Lower leg skin (tissue), 4 donors: ENCODE results near the gene CORO7. TPM values are rescaled to one million over a fixed set of nuclear protein-coding genes. Genes with fewer than 3 reads are reported as not detected.

Experiments
- DNase-seq, 2 donors: peaks; one replicate each; pipeline ENCODE4 v3.0.0-alpha.2; 2019; ENCODE audit warnings: low spot score in 2 of 2
- H3K4me3 ChIP-seq: fragments of 200-600 bp; sonication (generic); 2 replicates; pipeline ENCODE4 v1.5.1; 2017; ENCODE audit warnings: mild to moderate bottlenecking, low read depth; ENCODE audit not compliant: poor library complexity, severe bottlenecking
- POLR2A ChIP-seq, 2 donors: fragments of 450-650 bp; IDR thresholded peaks; one replicate each; pipeline ENCODE4 v1.6.1; 2016 to 2017; ENCODE audit warnings: antibody characterized with exemption in 2 of 2, mild to moderate bottlenecking in 1 of 2, moderate library complexity in 1 of 2
- WGBS, 2 donors: methylation state at CpG; one replicate each; pipeline ENCODE4 v1.1.5; 2018; 5-methylcytosine and 5-hydroxymethylcytosine counted together
- intact Hi-C: fragments of 100-400 bp; cut with DNase I; formaldehyde crosslinking; loops from one replicate; pipeline ENCODE4 v1.15.0; 2023; ENCODE audit warnings: low total_unique reads
- total RNA-seq, 4 donors: library from RNA; depleted of rRNA; stranded (reverse); fragments of >200 nt; gene quantifications; one replicate each; pipeline ENCODE4 v1.1.0, GENCODE V29; 2016
- TF ChIP-seq, protein P1 (sequence below), 3 donors: fragments of 450-650 bp; IDR thresholded peaks; one replicate each; pipeline ENCODE4 v1.5.1; 2016; ENCODE audit warnings: antibody characterized with exemption in 3 of 3, mild to moderate bottlenecking in 3 of 3, moderate library complexity in 2 of 3

The CORO7 gene
- total RNA-seq, 4 donors from 2014 or later: 18.4 to 39.0 (median 22.7) TPM

DNA sequence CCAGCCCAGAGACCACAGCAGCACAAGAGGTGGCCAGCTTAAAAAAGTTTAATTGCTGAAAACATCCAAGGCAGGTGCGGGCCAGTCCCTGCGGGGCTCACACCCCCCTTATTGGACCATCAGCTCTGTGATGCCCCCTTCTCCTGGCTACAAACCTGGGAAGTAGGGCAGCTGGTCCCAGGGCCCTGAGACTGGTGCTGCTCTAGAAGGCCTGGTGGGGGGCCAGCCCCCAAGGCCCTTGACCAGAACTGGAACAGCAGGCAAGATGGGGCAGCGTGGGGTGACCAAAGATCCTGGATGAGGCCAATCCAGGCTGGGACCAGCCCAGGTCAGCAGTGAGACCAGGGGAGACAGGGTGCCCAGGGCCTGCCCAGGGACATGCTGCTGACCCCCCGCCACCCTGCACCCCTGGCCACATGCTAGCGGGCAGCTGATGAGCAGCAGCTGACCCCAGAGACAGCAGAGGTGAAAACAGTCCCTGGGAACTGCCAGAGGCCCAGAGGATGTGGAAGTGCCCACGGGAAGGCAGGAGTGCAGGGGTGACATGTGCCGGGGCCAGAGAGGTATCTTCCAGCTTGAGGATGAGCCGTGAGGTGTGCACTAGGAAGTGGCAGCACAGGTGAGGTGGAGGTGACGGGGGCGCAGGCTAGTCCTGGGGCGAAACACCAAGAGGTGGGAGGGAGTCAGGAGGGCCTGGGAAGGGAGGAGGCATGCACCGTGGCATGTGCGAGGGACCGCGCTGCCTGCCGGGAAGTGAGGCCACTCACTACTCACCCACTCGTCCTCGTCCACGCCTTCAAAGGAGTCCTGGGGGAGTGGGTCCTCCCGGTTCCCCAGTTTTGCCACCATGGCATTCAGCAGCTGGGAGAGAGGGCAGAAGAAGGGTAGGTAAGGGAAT, 61.6 kb downstream of the CORO7 start:
- no peak for TF ChIP-seq POLR2A (IDR thresholded peaks at IDR 0.05)
- TF ChIP-seq, protein P1, sequence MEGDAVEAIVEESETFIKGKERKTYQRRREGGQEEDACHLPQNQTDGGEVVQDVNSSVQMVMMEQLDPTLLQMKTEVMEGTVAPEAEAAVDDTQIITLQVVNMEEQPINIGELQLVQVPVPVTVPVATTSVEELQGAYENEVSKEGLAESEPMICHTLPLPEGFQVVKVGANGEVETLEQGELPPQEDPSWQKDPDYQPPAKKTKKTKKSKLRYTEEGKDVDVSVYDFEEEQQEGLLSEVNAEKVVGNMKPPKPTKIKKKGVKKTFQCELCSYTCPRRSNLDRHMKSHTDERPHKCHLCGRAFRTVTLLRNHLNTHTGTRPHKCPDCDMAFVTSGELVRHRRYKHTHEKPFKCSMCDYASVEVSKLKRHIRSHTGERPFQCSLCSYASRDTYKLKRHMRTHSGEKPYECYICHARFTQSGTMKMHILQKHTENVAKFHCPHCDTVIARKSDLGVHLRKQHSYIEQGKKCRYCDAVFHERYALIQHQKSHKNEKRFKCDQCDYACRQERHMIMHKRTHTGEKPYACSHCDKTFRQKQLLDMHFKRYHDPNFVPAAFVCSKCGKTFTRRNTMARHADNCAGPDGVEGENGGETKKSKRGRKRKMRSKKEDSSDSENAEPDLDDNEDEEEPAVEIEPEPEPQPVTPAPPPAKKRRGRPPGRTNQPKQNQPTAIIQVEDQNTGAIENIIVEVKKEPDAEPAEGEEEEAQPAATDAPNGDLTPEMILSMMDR (IDR thresholded peaks at IDR 0.05): no peak
- no peak for DNase-seq
- intact Hi-C loops: no loop called here
- no peak overlapping the region for H3K4me3 ChIP-seq
- 91 to 95% methylated on average over 20 of the region's 20 CpGs for WGBS, 2 donors

DNA sequence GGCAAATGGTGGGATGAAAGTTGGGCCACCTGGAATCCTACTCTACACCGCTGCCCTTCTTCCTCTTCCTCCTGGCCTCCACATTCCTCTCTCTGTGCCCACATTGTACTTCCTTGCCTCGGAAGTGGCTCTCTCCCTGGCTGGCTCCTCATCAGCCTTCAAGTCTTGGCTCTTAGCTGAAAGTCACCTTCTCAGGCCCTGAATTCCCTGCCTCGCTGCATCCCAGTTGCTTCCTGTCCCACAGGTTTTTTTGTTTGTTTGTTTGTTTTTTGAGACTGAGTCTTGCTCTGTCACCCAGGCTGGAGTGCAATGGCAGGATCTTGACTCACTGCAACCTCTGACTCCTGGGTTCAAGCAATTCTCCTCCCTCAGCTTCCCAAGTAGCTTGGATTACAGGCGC, 62.7 kb downstream of the CORO7 start:
- WGBS, 2 donors: 90 to 97% methylated on average over 4 of the region's 4 CpGs
- DNase-seq: no peak
- TF ChIP-seq, protein P1 (IDR thresholded peaks at IDR 0.05): no peak
- no peak overlapping the region for H3K4me3 ChIP-seq
- intact Hi-C loops: no loop called here

DNA sequence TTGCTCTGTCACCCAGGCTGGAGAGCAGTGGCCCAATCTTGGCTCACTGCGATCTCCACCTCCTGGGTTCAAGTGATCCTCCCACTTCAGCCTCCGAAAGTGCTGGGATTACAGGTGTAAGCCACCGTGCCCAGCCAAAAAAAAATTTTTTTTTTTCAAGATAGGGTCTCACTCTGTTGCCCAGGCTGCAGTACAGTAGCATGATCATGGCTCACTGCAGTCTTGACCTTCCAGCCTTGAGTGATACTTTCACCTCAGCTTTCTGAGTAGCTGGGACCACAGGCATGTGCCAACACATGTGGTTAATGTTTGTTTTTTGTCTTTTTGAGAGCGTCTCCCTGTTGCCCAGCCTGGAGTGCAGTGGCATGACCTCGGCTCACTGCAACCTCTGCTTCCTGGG, 63.6 kb downstream of the CORO7 start:
- intact Hi-C loops: no loop called here
- no peak for TF ChIP-seq POLR2A (IDR thresholded peaks at IDR 0.05)
- TF ChIP-seq, protein P1 (IDR thresholded peaks at IDR 0.05): no peak
- no peak for DNase-seq
- no peak overlapping the region for H3K4me3 ChIP-seq
- WGBS, 2 donors: 94 to 96% methylated on average over 5 of the region's 5 CpGs

DNA sequence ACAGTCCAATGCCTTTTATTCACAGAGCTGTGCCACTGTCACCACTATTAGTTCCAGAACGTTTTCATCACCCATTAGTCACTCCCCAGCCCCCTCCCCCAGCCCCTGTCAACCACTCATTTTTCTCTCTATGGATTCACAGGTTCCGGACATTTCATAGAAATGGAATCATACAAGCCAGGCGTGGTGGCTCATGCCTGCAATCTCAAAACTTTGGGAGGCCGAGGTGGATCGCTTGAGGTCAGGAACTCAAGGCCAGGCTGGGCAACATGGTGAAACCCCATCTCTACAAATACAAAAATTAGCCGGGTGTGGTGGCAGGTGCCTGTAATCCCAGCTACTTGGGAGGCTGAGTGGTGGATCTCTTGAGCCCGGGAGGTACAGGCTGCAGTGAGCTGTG, 64.5 kb downstream of the CORO7 start:
- DNase-seq: no peak
- H3K4me3 ChIP-seq: no peak overlapping the region
- 81 to 83% methylated on average over 7 of the region's 7 CpGs for WGBS, 2 donors
- TF ChIP-seq, protein P1 (IDR thresholded peaks at IDR 0.05): no peak
- TF ChIP-seq POLR2A (IDR thresholded peaks at IDR 0.05): no peak
- intact Hi-C loops: no loop called here

DNA sequence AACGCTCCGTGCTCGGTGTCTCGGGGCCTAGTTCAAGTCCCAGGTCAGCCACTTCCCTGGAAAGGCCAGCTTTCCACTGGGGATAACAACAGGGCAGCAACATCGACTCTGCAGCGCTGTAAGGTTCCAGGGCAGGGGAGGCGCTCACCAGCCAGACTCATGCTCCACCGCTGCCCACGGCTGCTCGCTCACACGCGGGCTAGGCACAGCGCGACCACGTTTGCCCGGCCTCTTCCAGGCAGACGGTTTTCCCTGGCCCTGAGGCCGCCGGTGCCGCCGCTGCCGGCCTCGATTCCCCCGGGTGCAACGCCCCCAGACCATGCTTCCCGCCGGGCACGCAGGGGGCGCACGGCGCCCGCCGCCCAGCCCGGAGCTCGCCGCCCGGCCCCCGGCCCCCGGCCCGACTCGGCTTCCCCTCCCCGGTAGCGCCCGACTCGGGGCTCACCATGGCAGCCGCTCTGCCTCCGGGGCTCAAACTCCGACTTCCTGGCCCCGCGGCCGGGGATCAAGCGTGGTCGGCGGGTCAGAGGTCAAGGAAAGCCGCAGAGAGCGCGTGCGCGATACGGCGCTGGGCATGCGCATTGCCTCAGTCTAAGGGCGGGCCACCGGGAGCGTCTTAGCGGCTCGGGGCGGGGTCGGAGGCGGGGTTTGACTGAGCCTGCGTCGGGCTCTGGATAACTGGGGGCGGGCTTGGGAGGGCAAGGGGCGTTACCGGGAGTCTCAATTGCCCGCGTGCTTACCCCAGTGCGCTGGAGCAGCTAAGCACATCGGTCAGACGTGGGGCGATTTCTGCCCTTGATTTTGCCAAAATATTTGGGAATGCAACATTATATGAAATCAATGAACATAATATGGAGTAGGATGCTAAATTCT, 65.4 kb downstream of the CORO7 start, which contains the start of gene PAM16:
Gene PAM16 (minus strand): TSS at position 535 of the 873 bp plus-strand sequence. CDS start 87 bp downstream, at position 448.
- DNase-seq: peak; percentile 94 to 99
- intact Hi-C loops: no loop called here
- 0 to 2% methylated on average over 19 to 24 of the region's 81 CpGs for WGBS, 2 donors
- TF ChIP-seq POLR2A (IDR thresholded peaks at IDR 0.05): no peak
- TF ChIP-seq, protein P1 (IDR thresholded peaks at IDR 0.05): no peak
- peak within 1 kb of the TSS; percentile 90 for H3K4me3 ChIP-seq
